NAMALWA (cell line): Measurements from ENCODE around the gene SOX12.

Experiments used
- DNase-seq: peaks from one replicate; pipeline ENCODE4 v3.0.0-alpha.2; 2015; ENCODE audit warnings: low spot score

The SOX12 gene

DNA sequence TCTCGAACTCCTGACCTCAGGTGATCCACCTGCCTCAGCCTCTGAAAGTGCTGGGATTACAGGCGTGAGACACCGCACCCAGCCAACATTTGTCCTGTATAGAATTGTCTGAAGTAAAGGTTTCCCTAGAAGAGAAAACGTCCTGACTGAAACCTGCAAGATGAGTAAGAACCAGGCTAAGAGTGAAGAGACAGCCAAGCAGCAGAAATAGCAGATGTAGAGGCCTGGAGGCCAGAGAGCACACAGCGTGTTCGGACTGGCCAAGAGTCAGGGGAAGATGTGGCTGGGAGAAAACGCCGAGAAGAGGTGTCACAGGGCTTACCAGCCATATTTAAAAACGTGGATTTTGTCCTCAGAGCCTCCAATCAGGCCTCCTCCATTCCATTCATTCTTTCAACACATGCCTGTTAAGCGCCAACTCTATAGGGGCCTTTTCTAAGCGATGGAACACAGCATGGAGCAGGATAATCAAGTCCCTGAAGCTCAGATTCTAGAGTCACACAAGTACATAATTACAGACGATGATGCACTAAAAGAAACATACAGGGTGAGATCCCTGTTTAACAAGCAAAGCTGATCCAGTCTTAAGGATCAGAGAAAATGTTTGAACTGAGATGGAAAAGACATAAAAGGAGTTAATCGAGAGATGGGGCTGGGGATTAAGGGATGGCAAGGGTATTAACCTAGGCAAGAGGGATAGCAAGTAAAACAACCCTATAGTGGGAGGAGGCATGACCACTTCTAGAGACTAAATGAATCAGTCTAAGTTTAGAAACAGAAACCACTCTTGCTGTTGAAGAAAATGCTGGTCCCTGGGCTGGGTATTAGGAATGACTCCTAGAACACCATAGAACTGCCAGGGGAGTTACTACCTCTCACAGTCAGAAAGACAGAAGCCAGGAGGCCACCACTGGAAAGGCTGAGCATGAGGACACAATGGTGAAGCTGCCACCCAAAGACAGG lies 23.2 kb upstream of the SOX12 start:
- no peak for DNase-seq

DNA sequence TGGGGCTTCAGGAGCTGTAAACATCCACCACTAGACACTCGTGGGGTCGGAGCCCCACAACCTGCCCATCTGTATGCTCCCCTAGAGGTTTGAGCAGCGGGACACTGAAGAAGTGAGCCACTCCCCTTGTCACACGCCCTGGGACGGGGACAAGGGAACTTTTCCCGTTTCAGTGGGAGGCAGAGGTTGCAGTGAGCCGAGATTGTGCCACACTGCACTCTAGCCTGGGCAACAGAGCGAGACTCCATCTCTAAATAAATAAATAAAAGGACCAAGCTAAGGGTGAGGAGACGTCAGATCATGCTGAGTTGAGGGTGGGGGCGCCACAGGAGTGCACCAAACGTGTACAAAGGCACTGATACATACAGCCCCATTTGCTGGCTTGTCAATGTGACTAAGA lies 19.6 kb upstream of the SOX12 start:
- no peak for DNase-seq

DNA sequence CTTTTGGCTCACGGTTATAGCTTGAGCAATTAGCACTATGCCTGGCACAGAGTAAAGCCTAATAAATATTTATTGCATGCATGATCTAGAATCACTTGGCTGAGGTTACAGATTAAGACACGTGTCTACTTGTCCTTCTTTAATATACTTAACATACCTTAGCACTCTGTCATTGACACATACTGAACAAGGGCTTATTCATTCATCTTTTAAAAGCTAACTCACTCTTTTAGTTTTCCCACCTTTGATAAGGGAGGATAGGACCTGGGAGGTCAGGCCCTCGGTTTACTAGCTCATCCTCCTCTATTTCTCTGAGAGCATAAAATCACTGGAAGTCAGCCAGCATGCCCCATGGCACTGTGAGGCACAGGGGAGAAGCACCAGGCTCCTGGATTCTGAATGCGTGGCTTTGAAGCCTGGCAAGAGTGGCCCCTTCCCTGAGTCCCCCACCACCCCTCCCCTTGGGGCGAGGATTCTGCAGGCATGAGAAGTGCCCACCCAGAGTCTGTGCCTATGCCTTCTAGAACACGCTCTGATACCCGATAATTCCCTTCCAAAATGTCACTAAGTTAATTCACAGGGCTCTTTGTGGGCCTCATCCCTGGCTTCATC lies 16.8 kb upstream of the SOX12 start:
- no peak for DNase-seq

DNA sequence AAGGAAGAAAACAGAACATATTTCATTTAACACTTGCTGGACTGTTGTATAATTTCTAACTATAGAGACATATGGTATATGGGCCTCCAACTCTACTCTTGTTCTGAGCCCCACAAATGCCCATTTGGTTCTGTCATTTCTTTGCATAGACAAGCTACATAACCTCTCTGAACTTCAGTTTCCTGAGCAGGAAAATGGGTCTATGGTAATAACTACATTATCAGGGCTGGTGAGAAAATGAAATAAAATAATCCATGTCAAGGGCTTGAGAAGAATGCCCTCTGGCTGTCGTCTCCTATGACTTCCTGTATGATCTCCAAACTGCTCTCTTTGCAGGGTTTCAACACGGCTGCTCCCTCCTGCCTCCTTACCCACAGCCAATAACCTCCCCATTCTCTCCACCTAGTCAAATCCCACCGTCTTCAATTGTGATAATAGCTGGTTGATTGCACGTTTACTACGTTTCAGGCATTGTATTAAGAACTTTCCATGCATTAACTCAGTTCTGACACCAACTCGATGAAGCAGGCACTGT lies 16.0 kb upstream of the SOX12 start:
- DNase-seq = no peak

DNA sequence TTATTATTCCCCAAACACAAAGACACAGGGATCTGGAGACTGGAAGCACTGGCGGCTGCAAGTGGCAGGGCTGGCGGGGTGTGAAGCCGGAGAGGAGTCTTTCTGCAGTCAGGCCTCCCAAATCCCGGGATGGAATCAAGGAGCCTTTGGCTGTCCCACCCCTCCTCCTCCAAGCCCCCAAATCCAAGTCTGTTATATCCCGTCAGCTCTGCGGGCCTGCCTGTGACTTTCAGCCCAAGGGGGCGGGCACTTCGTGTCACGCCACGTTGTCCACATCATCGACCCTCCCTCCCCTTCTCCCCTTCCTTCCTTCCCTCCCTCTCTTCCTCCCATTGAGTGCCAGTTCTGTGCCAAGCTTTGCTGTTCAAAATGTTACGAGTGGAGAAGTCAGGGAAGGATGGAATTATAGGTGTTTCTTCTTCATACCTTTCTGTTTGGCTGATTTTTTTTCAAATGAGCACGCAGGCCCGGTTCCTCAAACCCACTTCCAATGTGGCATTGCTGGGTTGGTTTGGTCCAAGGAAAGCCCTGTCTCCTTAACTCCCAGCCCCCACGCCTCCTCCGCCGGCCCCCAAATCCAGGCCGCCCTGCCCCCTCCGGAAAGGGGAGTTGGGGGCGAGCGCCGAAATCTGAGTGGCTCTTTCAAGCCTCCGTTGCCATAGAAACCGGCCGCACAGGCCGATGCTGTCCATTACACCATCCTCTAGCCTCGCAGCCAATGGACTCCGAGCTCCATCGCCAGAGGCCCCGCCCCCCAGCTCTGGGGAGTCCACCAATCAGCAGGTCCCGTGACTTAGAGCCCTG lies 15.3 kb upstream of the SOX12 start:
- DNase-seq = peak; percentile 98

DNA sequence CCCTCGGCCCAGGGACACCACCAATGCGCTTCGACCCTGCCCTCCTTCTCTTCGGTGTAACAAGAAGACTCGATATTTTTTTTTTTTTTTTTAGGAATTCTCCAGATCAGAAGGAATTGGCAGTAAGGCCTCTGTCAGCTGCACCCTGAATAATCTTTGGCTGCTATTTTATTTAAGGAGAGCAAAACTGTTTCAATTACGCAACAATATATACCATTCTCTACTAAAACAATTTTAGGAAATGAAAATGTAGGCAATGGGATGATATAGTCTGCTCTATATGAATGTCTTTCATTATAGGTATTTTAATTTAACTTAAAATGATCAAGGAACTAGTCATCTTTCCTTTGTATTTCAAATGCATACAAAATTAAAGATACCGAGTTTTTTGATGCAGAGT lies 14.7 kb upstream of the SOX12 start:
- DNase-seq = no peak

DNA sequence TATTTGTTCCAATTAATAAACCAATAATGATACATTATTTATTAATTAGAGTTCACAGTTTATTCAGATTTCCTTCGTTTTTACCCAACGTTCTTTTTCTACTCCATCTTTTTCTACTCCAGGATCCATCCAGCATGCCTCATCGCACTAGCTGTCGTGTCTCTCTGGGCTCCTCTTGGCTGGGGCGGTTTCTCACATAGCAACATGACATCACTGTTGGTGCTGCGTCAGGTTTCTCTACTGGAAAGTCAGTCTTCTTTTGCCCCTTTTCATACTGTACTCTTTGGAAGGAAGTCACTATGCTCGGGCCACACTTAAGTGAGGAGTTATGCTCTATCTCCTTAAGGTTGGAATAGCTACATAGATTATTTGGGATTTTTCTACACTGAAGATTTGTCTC lies 13.7 kb upstream of the SOX12 start:
- no peak for DNase-seq

DNA sequence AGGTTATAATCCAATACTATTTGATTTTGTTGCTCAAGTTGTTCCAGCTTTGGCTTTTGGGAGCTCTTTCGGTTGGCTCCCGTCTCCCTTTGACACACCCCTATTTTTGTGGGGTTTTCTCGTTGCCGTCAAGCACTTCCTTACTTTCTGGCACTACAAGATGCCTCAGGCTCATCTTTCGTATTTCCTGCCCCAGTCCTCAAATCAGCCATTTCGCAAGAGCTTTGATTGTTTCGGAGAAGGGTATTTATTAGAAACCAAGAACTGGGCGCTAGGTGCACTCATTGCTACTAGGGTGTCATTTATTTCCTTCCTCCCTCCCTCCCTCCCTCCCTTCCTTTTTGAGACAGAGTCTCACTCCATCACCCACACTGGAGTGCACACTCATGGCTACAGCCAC lies 13.3 kb upstream of the SOX12 start:
- DNase-seq = no peak

DNA sequence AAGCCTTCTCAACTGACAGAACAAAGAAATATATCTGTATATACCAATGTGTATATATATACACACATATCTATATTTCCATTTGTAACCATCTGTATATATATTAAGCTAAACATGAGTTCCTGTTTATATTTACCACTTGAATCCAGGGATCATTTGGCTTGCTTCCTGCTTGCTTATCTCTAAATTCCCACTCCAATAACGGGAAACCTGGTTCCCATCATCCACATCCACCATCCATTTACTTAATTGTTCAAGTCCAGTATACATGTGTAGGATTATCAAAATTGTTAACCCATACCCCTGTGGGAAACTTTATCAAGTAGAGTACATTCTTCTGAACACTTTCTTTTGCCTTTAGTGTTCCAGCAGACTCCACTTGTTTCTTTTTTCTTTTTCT lies 12.5 kb upstream of the SOX12 start:
- DNase-seq = no peak

DNA sequence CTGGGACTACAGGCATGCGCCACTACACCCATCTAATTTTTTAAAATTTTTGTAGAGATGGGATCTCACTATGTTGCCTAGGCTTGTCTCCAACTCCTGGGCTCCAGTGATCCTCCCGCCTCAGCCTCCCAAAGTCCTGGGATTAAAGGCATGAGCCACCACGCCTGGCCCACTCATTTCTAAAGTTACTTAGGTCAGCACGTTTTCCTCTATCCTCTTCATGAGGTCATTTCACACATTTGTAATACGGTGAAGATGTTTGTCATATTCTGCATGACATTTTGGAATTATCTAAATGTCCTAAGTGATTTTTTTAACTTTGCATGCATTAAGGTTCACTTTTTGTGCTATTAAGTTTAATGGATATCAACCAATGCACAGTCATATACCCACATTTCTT lies 11.9 kb upstream of the SOX12 start:
- no peak for DNase-seq

DNA sequence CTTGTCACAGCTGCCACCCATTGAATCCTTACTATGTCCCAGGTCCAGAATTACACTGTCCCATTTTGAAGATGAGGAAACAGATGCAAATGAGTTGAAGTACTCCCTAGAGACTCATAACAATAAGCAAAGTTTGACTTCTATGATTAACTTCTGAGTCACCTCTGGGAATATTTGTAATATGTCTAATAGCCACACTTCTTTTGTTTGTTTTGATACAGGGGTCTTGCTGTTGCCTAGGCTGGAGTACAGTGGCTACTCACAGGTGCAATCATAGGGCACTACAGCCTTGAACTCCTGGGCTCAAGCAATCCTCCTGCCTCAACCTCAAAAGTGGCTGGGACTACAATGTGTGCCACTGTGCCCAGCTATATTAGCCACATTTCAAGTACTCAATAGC lies 11.4 kb upstream of the SOX12 start:
- DNase-seq = no peak

DNA sequence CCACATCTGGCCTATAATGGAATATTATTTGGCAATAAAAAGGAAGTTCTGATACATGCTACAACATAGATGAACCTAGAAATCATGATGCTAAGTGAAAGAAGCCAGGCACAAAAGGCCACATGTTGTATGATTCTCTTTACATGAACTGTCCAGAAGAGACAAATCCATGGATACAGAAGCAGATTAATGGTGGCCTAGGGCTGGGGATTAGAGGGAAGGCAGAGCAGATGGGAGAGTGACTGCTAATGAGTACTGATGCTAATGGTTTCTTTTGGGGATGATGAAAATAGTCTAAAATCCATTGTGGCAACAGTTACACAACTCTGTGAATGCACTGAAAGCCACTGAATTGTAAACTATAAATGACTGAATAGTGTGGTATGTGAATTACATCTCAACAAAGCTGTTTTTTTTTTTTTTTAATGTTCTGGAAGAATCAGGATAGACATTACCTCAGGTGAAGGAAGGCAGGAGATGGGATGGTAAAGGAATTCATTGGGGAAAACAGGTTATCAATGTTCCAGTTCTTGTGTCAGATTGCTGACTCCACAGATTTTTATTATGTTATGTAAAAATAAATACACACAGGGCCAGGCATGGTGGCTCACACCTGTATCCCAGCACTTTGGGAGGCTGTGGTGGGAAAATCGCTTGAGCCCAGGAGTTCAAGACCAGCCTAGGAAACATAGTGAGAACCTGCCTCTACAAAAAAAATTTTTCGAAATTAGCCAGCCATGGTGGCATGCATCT lies 8.9 kb upstream of the SOX12 start:
- no peak for DNase-seq

DNA sequence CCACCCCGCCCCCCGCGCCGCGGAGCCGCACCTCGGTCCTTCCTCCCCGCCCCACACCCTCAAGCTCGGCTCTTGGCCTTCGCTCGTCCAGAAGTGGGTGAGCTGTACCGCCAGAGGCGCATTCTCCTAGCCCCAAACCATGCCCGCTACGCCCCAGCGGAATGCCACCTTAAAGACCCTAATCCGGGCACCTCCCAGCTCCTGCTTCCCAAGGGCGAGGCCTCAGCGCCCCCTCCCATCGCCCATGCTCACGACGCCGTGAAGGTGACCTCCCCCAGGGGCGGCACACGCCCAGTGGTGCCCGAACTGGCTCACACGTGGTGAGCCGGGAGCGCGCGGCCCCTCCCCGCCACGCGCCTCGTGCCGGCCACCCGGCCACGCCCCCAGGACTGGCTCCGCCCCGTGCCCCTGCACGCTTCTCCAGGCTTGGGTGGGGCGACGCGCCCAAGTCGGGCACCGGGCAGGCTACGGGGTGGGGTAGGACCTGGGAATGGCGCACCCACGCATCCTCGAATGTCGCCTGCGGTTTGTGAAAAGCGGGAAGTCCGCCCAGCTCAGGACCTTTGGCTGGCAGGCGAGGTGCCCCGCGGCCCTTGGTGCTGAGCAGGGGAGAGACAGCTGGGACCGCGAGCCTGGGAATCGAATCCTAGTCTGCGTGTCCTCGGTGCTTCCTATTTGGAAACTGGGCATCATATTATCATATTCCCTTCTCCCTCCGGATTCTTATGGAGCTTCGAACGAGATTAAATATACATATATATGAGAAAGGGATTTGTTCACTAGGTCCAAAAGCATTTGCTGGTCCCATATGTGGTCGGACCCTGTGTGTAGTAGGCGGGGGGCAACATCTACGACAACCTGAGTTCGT lies 941 bp upstream of the SOX12 start:
- peak; percentile 94 for DNase-seq

DNA sequence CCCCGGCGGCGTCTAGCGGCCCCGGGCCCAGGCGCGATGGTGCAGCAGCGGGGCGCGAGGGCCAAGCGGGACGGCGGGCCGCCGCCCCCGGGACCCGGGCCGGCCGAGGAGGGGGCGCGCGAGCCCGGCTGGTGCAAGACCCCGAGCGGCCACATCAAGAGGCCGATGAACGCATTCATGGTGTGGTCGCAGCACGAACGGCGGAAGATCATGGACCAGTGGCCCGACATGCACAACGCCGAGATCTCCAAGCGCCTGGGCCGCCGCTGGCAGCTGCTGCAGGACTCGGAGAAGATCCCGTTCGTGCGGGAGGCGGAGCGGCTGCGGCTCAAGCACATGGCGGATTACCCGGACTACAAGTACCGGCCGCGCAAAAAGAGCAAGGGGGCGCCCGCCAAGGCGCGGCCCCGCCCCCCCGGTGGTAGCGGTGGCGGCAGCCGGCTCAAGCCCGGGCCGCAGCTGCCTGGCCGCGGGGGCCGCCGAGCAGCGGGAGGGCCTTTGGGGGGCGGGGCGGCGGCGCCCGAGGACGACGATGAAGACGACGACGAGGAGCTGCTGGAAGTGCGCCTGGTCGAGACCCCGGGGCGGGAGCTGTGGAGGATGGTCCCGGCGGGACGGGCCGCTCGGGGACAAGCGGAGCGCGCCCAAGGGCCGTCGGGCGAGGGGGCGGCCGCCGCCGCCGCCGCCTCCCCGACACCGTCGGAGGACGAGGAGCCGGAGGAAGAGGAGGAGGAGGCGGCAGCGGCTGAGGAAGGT lies 715 bp downstream of the SOX12 start:
- peak; percentile 82 for DNase-seq

DNA sequence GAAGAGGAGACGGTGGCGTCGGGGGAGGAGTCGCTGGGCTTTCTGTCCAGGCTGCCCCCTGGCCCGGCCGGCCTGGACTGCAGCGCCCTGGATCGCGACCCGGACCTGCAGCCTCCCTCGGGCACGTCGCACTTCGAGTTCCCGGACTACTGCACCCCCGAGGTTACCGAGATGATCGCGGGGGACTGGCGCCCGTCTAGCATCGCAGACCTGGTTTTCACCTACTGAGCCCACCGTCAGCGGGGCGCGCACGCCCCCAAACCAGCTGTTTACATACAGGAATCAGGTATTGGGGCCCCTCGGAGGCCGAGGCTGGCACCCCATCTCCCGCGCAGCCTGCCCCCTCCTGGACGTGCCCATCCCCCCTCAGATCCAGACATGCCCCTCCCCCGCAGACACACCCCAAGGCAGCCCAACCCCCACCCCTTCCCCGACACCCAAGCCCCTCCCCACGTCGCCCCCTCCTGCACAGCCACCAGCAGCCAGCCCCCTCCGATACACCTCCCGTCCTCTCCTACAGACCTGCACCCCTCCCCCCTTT lies 1.4 kb downstream of the SOX12 start:
- DNase-seq = peak; percentile 74

DNA sequence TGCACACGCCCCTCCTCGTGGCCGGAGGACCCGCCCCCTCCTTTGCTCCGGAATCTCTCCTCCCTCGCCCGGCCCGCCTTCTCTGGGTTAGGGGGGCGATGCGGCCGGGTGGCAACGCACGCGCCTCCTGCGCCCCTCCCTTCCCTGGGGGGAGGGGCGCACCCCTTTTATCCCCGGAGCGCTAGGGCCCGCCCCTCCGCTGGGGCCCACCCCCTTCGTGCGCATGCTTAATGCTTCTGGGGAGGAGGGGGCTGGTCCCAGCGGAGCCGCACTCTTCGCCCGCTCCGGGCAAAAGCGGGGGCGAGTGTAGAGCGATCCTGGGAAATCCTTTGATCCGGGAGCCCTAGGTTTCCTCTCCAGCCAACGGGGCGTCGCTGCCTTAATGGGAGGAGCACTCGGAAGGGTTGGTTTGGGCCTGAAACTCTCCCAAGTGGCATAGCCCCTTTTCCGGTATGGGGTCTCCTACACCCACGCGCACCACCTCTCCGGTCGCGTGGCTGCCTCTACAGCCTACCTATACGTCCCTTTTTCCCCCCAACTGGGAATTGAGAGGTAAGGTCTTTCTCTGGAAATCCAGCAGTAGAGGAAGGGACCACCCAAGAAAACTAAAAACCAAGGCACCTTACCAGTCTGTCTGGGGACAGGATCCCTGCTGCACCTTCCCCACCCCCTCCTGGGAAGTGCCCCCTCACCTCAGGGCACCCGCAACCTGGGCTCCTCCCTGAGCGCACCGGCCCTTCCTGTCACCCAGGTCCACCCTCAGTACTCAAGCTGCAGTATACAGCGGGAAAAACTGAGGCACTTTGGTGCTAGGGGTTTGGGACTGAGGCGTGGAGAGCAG lies 2.1 kb downstream of the SOX12 start:
- DNase-seq = peak; percentile 95

DNA sequence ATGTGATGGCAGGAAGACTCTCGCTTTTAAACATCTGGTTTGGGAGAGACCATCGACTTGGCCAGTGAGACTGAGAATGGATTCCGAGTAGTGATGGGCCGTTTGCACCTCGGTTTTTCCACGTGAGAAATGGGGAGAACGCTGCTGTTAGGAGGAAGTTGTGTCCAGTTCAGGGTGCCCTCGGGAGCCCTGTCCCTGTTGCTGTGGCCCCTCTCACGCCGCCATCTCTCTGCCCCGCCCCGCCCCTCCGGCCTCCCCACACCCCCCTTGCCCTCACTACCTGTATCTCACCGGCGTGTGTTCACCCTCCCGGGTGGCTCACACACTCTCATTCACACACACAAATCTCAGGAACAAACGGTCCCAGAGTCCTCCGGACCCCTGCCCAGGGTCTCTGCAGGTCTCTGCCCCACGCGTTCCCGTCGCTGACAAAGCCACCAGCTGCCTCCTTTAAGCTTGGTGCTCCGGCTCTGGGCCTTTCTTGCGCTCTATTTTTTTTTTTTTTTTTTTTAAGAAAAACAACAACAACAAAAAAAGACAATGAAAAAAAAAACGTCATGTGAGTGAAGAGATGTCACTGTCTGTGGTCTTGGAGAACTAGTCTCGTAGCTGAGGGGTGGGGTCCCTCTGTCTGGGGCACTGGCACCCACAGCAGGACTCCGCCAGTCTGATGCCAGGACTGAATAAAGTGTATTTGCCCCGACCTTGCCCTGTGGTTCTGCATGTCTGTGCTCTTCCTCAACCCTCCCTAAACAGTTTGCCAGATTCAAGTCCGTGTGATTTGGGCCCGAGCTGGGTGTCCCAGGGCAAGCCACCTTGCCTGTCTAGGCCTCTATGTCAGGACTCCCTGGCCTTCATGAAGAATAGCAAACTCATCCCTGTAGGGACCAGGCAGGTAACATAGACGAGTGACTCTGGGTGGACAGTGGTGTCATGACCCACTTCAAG lies 2.9 kb downstream of the SOX12 start:
- no peak for DNase-seq
